Central memory CD4-positive, alpha-beta T cell (primary cell): ENCODE measurements around the gene LRRC56.

ENCODE experiments used
- DNase-seq: peaks from one replicate; pipeline ENCODE4 v3.0.0; 2022
- total RNA-seq, 3 experiments: gene quantifications; one replicate each; lab custom pipeline; 2026; lab: John Stamatoyannopoulos, UW

The LRRC56 gene
- 2.4 to 14.9 (median 5.8) reads per million in 3 experiments for total RNA-seq

DNA sequence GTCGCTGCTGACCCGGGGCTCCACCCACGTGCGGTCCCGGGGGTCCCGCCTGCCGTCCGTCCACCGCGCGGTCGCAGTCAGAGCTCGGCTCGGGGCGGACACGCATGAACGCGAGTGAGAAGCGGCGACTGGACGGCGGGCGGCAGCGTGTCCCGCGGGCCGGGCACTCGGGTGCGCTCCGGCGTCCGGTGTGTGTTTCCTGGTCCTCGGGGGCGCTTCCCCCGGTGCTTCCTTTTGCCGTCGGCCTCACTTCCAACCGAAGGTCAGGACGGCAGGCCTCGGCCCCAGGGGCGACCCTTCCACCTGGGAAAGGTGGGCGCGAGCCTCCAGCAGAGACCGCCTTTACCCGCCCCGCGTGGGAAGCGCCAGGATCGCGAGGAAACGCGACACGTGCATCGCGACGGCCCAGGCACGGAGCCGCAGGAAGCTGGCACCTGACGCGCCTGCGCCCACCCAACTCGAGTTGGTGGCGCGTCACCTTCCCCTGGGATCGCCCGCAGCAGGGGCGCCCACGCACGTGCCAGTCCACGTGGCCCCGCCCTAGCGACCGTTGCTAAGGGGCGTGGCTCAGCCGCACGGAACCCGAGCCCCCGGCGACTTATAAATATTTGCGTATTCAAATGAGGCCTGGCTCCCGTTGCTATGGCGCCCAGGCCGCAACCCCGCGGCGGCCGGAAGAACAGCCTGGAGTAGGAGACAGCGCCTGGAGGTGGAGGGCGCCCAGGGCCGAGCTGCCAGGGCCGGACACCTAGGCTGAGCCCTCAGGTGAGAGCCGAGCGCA is at the start of gene LRRC56:
TSS of gene LRRC56 (plus strand) at position 687 of the 781 bp plus-strand sequence. CDS start 3,158 bp downstream, outside the sequence.
- peak; percentile 89 for DNase-seq

GRCh38 chr11:487571-488021 is 49.7 kb upstream of the LRRC56 start:
- DNase-seq: no peak

- no peak for DNase-seq
These were observed 49.3 kb upstream of the LRRC56 start for GRCh38 chr11:488062-488461.

DNA sequence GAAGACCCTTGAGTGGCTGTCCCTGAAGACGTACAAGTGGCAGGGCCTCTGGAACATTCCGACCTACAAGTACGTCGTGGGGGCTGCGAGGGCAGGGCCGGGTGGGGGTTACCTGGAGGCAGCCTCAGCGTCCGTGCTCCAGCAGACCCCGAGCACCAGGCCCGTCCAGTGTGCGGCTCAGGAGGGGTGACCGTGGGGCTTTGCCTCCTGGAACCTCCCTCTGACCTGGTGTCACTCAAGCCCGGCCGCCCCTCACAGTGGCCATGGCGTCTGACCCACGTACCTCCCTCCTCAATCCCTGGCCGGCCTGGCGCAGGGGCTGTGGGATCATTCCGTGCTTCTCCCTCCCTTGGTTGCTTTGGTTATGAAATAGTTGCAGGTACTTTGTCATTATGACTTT is 48.7 kb upstream of the LRRC56 start:
- DNase-seq: no peak

DNA sequence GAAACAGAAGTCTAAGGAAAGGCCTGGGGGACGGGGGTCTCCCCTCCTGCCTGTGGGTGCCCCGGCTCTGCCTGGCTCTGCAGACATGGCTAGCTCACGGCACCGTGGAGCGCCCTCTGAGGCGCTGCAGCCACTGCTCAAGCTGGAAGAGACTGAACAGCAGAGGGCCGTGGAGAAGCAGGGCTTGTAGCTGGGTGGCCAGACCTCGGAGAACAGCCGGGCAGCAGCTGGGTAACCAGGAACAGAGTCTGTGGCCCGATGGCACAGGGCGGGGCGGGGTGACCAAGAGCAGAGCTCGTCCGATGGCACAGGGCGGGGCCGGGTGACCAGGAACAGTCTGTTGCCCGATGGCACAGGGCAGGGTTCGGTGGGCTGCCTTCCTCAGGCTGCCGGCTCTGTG is 48.3 kb upstream of the LRRC56 start:
- no peak for DNase-seq

DNA sequence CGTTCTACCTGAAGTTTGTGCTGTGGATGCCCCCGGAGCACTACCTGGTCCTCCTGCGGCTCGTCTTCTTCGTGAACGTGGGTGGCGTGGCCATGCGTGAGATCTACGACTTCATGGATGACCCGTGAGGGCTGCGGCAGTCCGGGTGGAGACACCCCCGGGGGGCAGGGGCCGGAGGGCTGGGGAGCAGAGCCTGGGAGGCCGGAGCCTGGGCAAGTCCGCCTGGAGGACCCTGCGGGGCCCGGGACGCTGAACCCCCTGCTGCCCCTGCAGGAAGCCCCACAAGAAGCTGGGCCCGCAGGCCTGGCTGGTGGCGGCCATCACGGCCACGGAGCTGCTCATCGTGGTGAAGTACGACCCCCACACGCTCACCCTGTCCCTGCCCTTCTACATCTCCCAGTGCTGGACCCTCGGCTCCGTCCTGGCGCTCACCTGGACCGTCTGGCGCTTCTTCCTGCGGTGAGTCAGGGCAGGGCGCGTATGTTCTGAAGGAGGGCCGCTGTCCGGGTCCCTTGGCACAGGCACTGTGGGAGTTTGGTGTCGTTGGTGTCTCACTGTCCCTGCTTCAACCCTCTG is 47.6 kb upstream of the LRRC56 start:
- no peak for DNase-seq

- no peak for DNase-seq
These were observed 47.0 kb upstream of the LRRC56 start for GRCh38 chr11:490186-490929.

DNA sequence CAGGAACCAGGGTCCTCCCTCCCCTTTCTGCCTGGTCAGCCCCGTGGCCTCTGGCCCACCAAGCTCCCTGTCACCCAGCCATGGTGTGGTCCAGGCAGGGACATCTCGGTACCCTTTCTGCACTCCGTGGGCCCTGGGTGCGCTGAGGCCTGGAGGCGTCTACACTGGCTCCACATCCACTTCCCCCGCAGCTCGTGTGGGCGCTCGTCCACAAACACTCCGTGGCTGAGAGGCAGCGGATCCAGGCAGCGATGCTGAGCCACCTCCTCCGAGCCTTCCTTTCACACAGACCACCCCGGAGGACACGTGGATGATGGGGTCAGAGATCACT is 46.4 kb upstream of the LRRC56 start:
- no peak for DNase-seq

DNA sequence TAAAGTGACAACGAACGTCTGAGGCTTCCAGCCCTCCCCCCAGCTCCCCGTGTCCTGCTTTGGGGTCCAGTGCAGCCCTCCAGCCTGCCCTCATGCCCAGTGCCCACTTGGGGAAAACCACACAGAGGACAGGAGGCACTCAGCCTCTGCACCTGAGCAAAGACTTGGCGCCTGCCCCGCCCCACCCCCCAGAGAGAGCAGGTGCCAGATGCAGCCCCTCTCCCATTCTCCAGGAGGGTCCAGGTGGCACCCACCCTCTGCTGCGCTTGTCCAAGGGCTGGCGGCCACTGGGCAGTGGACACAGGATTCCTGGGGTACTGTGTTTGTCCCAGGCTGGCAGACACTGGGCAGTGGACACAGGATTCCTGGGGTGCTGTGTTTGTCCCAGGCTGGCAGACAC is 46.0 kb upstream of the LRRC56 start:
- DNase-seq: no peak

DNA sequence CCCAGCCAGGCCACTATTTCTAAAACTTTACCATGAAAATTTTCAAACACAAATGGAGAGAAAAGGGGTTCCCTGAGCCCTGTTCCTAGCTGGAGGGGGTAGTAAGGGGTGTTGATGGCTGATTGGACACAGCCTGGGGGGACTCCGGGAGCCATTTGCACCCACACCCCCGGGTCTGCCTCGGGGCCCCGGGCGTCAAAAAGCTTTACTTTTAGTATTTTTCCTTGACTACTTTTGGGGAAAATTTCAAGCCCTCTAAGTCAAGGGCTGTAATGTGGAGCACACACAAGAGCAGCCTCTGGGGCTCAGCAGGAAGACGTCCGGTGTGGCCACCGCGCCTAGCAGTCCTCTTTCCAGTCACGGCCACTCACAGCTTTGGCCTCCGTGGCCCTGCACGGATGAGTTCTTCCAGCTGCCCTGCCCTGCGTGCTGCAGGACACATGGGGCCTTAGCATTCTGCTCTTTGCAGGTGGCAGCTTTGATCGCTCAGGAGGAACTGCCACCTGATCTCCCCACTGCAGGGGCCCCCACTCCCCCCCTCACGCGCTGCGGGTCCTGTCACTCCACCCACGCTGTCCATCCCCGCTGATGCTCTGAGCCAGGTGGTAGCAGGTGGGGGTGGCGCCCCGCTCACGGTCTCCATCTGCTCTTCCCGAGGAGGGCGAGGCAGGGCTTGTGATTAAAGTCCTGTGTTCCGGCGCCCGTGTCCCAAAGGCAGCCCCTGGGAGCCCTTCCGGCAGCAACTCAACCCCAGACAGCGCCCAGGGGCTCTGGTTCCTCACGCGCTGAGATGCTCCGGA is 44.7 kb upstream of the LRRC56 start:
- DNase-seq: no peak

DNA sequence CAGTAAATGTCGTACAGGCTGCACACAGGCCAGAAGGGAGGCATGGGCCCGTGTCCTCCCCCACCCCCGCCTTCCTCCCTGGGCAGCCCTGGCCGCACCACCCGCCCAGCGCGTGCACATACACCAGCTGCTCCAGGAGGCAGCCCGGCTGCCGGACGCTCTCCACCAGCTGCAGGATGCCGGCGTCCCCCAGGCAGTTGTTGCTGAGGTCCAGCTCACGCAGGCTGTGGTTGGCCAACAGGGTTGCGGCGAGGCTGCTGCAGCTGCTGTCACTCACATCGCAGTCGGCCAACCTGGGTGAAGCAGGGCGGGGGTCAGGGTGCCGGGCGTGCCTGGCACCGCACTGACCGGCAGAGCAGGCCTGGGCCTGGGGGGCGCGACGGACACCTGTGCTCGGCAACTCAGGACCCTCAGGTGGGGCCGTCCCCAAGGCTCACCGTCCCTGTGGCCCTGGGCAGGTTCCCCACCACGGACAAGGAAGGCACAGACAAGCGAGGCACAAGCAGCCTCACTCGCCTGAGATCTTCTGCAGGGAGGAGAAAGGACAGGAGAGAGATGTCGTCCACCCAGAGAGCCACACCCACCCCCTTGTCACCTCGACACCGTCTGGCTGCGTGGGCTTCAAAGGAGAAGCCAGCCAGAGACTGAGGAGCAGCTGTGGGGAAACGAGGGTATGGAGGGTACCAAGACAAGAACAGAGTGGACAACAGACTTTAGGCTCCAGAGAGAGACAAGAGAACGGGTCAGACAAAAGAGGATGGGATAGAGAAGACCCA is 42.4 kb upstream of the LRRC56 start:
- no peak for DNase-seq

DNA sequence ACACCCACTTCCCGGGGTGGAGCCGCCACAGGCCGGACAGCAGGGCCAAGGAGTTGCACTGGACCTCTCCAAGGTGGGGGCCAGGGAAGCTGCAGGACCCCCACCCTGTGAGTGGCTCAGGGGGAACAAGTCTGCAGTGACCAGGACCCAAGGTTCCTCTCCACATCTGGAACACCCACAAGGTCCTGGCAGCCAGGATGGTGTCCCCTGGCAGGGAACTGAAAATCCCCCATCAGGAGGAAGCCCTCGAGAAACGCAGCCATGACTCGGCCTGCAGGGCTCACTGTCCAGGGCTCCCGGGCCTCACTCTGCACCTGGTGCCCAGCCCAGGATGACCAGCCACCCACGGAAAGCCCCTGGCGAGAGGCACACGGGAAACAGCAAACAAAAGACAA is 41.8 kb upstream of the LRRC56 start:
- no peak for DNase-seq

DNA sequence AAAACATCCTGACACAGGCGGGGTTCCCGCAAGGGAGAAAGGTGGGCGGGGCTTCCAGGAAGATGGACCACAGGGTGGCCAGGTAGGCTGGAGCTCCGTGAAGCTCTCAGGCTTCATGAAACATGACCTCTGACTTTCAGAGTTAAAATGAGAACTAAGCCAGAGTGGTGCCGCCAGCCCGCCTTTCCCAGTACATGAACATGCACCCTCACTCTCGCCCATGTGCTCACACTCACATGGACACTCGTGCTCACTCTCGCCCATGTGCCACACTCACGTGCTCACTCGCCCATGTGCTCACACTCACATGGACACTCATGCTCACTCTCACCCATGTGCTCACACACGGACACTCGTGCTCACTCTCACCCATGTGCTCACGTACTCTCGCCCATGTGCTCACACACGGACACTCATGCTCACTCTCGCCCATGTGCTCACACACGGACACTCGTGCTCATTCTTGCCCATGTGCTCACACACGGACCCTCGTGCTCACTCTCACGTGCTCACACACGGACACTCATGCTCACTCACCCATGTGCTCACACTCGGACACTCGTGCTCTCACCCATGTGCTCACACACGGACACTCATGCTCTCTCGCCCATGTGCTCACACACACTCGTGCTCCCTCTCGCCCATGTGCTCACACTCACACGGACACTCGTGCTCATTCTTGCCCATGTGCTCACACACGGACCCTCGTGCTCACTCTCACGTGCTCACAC is 40.3 kb upstream of the LRRC56 start:
- no peak for DNase-seq

GRCh38 chr11:497565-498296 is 39.6 kb upstream of the LRRC56 start:
- DNase-seq: no peak

- DNase-seq: no peak
These were observed 38.8 kb upstream of the LRRC56 start for GRCh38 chr11:498297-499181.

DNA sequence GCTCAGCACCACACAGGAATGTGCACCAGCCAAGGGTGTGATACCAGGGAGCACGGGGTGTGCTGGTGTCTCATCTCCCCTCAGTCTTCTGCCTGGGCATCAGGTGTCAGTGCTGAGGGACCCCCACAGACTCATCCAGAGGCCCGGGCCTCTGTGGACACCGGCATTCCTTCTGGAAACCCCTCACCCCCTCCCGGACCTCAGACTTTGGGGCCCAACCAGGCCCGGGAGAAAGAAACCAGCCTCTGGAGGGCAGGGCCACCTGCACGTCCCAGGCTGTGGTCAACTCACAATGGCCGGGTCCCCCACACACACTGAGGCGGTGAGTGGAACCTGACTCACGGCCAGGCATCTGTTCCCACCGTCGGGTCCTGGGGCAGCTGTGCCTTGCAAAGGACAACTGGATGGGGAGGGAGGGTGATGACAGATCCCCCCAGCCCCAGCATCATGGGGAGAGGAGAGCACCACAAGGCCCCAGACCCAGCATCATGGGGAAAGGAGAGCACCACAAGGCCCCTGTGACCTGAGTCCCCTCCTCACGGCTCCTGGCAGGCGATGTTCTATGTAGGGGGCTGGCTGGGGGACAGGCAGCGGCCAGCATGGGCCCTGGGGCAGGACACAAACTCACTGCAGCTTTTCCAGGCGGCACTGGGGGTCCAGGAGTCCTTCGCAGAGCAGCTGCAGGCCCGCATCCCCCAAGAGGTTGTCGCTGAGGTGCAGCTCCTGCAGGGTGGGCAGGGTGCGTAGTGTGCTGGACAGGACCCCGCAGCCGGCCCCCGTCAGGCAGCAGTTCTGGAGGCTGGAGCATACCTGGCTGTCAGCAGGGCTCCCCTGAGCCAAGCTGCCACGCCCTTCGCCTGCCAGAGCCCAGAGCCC is 37.9 kb upstream of the LRRC56 start:
- DNase-seq: no peak

DNA sequence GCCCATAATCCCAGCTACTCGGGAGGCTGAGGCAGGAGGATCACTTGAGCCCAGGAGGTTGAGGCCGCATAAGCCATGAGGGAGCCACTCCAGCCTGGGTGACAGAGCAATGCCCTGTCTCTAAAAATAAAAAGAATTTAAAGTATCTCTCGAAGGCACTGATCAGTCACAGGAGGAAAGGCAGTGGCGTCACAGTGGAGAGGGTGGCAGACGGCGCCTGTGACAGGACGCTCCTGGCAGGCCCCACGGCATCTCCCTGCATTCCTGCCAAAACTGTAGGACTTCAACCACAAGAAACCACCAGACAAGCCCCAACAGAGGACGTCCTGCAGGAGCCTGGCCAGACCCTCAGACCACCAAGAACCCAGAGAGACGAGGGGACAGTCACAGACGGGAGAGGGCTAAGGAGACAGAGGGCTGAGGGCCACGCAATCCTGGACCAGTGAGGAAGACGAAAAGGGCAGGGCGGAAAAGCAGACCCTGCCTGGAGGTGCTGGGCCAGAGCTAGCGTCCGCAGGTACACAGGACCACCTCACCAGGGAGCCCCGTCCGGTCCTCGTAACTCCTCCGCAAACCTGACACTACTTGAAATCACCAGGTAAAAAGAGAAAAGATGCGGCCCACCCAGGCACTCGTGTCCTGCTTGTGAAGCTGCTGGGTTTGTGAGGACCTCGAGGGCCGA is 36.2 kb upstream of the LRRC56 start:
- no peak for DNase-seq

GRCh38 chr11:501683-502287 is 35.5 kb upstream of the LRRC56 start:
- no peak for DNase-seq
